HL-60/S4 (cell line): ENCODE results near the gene USP16.

Experiments used
- in situ Hi-C: fragments of 300-500 bp; cut with MboI; formaldehyde crosslinking; loops from 2 replicates; pipeline ENCODE4 v1.14.3; 2022; ENCODE audit warnings: low sequenced_read_pairs

The USP16 gene

DNA sequence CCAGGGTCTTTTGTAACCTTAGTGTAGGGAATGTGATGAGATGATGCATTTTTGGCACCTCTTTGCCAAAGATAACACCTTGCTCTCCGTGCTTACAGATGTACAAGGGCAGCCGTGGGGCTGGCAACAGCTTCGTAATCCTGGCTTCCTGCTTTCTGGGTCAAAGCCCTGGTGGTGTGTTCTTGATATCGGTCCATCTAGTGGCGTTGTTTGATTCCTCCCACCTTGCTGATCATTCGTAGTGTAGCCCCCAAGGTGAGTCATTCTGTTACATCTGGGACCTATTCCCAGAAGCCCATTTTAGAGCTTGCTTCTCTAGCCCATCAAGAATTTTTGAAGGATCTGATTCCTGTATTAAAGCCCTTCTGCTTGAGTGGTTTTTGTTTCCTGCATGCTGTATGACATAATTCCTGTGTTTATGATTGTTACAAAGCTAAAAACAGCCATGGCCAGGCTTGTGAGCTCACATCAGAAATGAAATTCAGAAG lies 56.0 kb downstream of the USP16 start:
- in situ Hi-C loops, result loop anchor here (25.0 kb wide), 2 partner anchors 757 to 1107 kb away; no protein-coding TSS in a partner anchor

GRCh38 chr21:29082046-29082815 lies 57.8 kb downstream of the USP16 start:
- in situ Hi-C loops, result loop anchor here (25.0 kb wide), 2 partner anchors 755 to 1105 kb away; no protein-coding TSS in a partner anchor

DNA sequence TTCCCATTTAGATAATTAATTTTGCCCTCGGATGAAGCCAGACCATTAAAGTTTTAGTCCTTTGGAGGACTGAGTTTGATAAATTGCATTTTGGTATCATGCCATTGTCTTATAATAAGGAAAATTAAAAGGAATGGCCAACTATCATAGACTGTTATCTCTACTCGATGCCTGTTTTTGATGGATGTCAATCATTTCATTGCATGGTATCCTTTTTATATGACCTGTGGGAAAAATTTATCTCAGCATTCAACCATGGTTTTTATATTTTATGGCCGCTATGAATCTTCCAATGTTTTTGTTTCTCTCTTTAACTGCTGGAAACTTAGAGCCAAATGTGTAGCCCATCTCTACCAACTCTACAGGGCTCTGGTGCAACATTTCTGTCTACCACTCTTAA lies 58.8 kb downstream of the USP16 start:
- in situ Hi-C loops, result loop anchor here (25.0 kb wide), 2 partner anchors 754 to 1104 kb away; no protein-coding TSS in a partner anchor

DNA sequence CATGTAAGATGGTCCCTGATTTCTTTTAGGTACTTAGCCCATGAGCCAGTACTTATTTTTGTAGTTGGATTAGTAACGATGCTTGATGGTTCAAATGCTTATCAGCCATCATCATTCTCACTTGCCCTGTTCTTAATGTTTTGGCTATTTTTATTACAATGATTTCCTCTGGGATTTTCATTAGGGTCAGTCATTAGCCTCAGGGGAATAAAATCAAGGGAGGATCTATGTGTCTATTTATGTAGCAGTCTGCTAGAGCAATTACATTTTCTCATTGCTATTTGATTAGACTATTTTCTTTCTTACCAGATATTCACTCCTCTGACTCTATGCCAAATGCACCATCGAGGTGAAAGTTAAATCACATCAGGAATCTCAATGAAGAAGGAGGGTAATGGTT lies 59.9 kb downstream of the USP16 start:
- in situ Hi-C loops, result loop anchor here (25.0 kb wide), 2 partner anchors 753 to 1103 kb away; no protein-coding TSS in a partner anchor

- in situ Hi-C loops, result loop anchor here (25.0 kb wide), 2 partner anchors 752 to 1102 kb away; no protein-coding TSS in a partner anchor
These were observed 60.8 kb downstream of the USP16 start for GRCh38 chr21:29085106-29085752.

GRCh38 chr21:29091033-29091432 lies 66.6 kb downstream of the USP16 start:
- in situ Hi-C loops, result loop anchor here (10.0 to 25.0 kb wide), 3 partner anchors 284 to 1096 kb away; no protein-coding TSS in a partner anchor

DNA sequence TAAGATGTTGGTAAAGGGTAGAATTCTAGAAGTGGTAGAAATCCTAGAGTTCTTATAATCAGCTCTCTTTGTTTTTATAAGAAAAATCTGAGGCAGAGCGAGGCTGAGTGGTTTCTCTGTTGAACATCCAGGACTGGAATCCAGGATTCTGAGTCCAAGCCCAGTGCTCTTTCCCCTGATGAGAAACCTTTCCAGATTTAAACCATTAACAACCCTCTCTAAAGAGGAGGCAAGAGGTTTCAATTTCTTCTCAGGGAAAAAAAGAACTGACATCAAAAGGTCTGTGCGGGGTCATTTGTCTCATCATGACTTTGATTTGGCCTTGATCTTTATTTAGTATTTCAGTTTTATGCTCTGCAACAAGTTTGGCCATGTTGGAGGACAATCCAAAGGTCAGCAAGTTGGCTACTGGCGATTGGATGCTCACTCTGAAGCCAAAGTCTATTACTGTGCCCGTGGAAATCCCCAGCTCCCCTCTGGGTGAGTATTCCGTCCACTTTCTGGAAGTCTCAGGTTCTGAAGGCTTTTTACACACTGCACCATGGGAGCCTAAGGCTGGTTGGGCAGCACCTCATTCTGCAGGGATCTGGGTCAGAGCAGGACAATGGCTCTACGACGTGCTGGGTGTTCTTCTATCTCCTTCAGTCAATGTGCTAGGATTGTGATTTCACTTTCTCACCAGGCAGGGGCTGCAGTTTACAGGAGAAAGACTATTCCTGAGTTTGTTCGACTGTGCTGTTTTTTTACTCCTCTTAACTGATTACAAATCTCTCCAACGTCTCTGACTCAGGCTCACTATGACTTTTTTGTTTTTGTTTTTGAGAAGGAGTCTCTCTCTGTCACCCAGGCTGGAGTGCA lies 67.9 kb downstream of the USP16 start:
- in situ Hi-C loops, result loop anchor here (10.0 to 25.0 kb wide), 3 partner anchors 282 to 1095 kb away; no protein-coding TSS in a partner anchor

DNA sequence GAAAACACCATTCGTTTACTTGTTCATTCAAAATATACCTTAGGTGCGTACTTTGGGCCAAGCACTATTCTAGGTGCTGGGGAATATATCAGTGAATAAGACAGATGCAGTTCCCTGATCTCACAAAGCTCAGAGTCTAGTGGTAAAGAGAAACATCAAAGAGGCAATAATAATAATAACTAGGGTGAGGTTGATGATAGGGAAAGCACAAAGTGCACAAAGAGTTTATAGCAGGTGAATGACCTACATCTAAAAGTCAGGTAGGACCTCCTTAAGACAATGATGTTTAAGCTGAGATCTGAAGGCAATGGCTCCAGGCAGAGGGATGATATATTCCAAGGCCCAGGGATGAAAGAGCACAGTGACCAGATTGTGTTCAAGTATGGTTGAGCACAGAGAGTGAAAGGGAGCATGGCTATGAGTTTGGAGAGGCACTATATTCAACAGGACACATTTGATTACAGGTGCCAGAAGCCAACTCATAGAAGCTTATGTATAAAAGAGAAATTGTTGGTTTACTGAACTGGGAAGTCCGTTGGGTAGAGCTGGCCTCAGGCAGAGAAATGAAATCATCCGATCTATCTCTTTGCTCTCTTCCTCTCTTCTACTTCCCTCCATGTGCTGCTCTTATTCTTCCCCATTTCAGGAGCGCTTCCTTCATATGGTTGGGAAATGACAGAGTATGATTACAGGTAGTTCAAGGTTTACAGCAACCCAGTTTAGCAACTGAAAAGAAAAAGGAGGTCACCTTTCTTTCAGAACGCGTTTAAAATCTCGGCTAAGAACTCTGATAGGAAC lies 71.9 kb downstream of the USP16 start:
- in situ Hi-C loops, result loop anchor here (10.0 to 25.0 kb wide), 3 partner anchors 278 to 1091 kb away; no protein-coding TSS in a partner anchor

DNA sequence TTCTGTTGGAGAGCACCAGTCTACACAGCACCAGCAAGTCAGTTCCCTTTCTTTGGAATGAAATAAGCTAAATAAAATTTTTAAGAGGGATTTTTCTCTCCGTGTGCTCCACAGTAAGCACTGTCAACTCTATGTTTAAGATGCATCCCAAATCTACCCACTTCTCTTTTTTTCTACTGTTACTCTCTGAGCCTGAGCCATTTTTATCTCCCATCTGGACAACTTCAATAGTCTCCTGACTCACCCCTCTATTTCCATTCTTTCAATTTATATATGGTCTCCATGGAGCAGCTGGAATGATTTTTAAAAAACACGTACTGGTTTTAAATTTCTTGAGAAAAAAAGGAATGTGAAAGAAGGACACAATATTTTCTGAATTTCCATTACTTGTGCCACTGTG lies 73.7 kb downstream of the USP16 start:
- in situ Hi-C loops, result loop anchor here (10.0 to 25.0 kb wide), 3 partner anchors 277 to 1089 kb away; no protein-coding TSS in a partner anchor

- in situ Hi-C loops, result no loop called here
These were observed 78.4 kb downstream of the USP16 start for GRCh38 chr21:29102791-29103257.
